Measurements from ENCODE around the gene GSG1L2. TPM values are rescaled to one million over a fixed set of nuclear protein-coding genes. Genes with fewer than 3 reads are reported as not detected.

The GSG1L2 gene
- total and polyA plus RNA-seq, 2 donors (not counting 1 experiment from before 2014, with no cell fraction given), result not detected

DNA sequence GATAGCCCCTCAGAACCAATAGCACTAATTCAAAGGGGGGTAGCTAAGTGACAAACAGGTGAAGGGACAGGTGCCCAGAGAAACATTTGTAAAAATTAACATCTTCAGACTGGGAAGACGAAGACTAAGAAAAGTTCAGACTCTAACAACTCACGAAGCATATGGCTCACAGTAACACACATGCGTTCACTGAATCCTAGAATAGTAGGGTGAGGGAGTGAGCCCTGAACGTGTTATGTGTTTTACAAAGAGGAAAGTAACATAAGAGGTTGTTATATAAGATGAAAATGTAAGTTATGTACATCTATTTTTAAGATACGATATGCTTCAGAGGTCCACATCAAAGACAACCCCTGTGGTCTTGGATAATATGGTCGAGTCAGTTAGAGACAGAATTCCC lies 15.2 kb downstream of the GSG1L2 start:
- no peak overlapping the region for H3K27ac Mint-ChIP-seq
- intact Hi-C loops (cut with micrococcal nuclease), result no loop called here
- Histone ChIP-seq H3K36me3 (replicated peaks in 1 of 2; ENCODE audit: control extremely low read depth in 1 of 2, control insufficient read depth in 1 of 2, extremely low read depth in 1 of 2, insufficient read depth in 2 of 2, low read length in 1 of 2) (no peaks in the 10 kb centered on the region), H3K4me2 (replicated peaks; ENCODE audit: low read depth, low read length, poor library complexity, severe bottlenecking) (no peak overlapping the region), H2AFZ (ENCODE audit: insufficient read depth, low read depth, low read length, poor library complexity, severe bottlenecking) (no peak overlapping the region), H3K4me3 (ENCODE audit: control extremely low read depth in 1 of 5, extremely low read depth in 1 of 5, insufficient read depth in 1 of 5, low read depth in 2 of 5, low read length in 4 of 5) (no peak overlapping the region), H4K20me1 (ENCODE audit: control insufficient read depth, insufficient read depth, low read length, poor library complexity, severe bottlenecking) (no peaks in the 10 kb centered on the region), H3K9me3 (ENCODE audit: control extremely low read depth in 1 of 3, control insufficient read depth in 2 of 3, insufficient read depth in 1 of 3, low read length in 2 of 3) (peaks cover 0 to 14% (median 0%) of the 10 kb centered on the region in 3 donors), H3K27me3 (replicated peaks in 1 of 4; ENCODE audit: control extremely low read depth in 1 of 4, control insufficient read depth in 3 of 4, insufficient read depth in 4 of 4, low read length in 3 of 4) (peaks cover 0 to 4% (median 0%) of the 10 kb centered on the region in 4 experiments), H3K27ac (ENCODE audit: low read length in 2 of 2) (no peak overlapping the region), H3K79me2 (ENCODE audit: control insufficient read depth, insufficient read depth, low read length) (no peaks in the 10 kb centered on the region), H3K4me1 (ENCODE audit: control insufficient read depth in 2 of 2, insufficient read depth in 2 of 2, low read length in 2 of 2) (no peaks in the 10 kb centered on the region), H3K9ac (ENCODE audit: low read length) (no peak overlapping the region)
- CTCF ChIA-PET, result no interaction called here
- H3K4me3 Mint-ChIP-seq, result no peak overlapping the region
- DNase-seq, result no peak
- no CpG with 5 or more reads among the region's 6 CpGs for WGBS (ENCODE audit: insufficient coverage)
- no peaks in the 10 kb centered on the region for H3K4me1 Mint-ChIP-seq
- POLR2A ChIA-PET, result no interaction called here
- peaks cover 4% of the 10 kb centered on the region for H3K27me3 Mint-ChIP-seq
- ATAC-seq (ENCODE audit: low read depth), result no peak
- TF ChIP-seq, protein P1, sequence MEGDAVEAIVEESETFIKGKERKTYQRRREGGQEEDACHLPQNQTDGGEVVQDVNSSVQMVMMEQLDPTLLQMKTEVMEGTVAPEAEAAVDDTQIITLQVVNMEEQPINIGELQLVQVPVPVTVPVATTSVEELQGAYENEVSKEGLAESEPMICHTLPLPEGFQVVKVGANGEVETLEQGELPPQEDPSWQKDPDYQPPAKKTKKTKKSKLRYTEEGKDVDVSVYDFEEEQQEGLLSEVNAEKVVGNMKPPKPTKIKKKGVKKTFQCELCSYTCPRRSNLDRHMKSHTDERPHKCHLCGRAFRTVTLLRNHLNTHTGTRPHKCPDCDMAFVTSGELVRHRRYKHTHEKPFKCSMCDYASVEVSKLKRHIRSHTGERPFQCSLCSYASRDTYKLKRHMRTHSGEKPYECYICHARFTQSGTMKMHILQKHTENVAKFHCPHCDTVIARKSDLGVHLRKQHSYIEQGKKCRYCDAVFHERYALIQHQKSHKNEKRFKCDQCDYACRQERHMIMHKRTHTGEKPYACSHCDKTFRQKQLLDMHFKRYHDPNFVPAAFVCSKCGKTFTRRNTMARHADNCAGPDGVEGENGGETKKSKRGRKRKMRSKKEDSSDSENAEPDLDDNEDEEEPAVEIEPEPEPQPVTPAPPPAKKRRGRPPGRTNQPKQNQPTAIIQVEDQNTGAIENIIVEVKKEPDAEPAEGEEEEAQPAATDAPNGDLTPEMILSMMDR (IDR thresholded peaks at IDR 0.05), result no peak
- TF ChIP-seq EZH2 (IDR thresholded peaks at IDR 0.05; ENCODE audit: borderline replicate concordance, insufficient read depth, low read depth, low read length, poor library complexity, severe bottlenecking), result no peak
- H3K9me3 Mint-ChIP-seq (ENCODE audit: insufficient read depth), result peaks cover 3% of the 10 kb centered on the region

DNA sequence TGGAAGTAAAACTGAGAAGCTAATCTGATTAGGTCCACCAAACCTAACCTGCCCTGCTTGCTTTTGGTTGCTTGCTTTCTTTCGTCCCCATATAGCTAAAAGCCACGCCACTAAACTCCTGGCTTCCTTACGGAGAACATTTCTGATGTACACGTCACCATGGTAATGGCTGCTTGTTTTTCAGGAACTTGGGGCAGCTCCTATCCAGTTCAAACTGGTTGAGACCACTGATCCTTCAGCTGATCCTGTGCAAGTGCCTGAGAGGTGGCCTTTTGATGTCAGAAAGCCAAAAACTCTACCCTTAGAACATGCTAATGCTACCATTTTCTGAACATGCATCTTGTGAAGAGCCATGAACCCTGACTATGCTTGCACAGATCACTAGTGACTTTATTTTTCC lies 16.1 kb downstream of the GSG1L2 start:
- Histone ChIP-seq H3K27me3 (replicated peaks in 1 of 4; ENCODE audit: control extremely low read depth in 1 of 4, control insufficient read depth in 3 of 4, insufficient read depth in 4 of 4, low read length in 3 of 4) (peaks cover 0 to 4% (median 0%) of the 10 kb centered on the region in 4 experiments), H3K79me2 (ENCODE audit: control insufficient read depth, insufficient read depth, low read length) (no peaks in the 10 kb centered on the region), H4K20me1 (ENCODE audit: control insufficient read depth, insufficient read depth, low read length, poor library complexity, severe bottlenecking) (no peaks in the 10 kb centered on the region), H3K36me3 (replicated peaks in 1 of 2; ENCODE audit: control extremely low read depth in 1 of 2, control insufficient read depth in 1 of 2, extremely low read depth in 1 of 2, insufficient read depth in 2 of 2, low read length in 1 of 2) (no peaks in the 10 kb centered on the region), H3K9me3 (ENCODE audit: control extremely low read depth in 1 of 3, control insufficient read depth in 2 of 3, insufficient read depth in 1 of 3, low read length in 2 of 3) (peaks cover 0 to 11% (median 0%) of the 10 kb centered on the region in 3 donors), H3K9ac (ENCODE audit: low read length) (no peak overlapping the region), H2AFZ (ENCODE audit: insufficient read depth, low read depth, low read length, poor library complexity, severe bottlenecking) (no peak overlapping the region), H3K4me2 (replicated peaks; ENCODE audit: low read depth, low read length, poor library complexity, severe bottlenecking) (no peak overlapping the region), H3K4me1 (ENCODE audit: control insufficient read depth in 2 of 2, insufficient read depth in 2 of 2, low read length in 2 of 2) (no peaks in the 10 kb centered on the region), H3K4me3 (ENCODE audit: control extremely low read depth in 1 of 5, extremely low read depth in 1 of 5, insufficient read depth in 1 of 5, low read depth in 2 of 5, low read length in 4 of 5) (no peak overlapping the region), H3K27ac (ENCODE audit: low read length in 2 of 2) (no peak overlapping the region)
- no peak overlapping the region for H3K4me3 Mint-ChIP-seq
- TF ChIP-seq, protein P1 (IDR thresholded peaks at IDR 0.05), result no peak
- TF ChIP-seq EZH2 (IDR thresholded peaks at IDR 0.05; ENCODE audit: borderline replicate concordance, insufficient read depth, low read depth, low read length, poor library complexity, severe bottlenecking), result no peak
- POLR2A ChIA-PET, result no interaction called here
- H3K9me3 Mint-ChIP-seq (ENCODE audit: insufficient read depth), result peaks cover 3% of the 10 kb centered on the region
- H3K27ac Mint-ChIP-seq, result no peak overlapping the region
- ATAC-seq (ENCODE audit: low read depth), result no peak
- no peaks in the 10 kb centered on the region for H3K4me1 Mint-ChIP-seq
- CTCF ChIA-PET, result no interaction called here
- intact Hi-C loops (cut with micrococcal nuclease), result no loop called here
- no peak for DNase-seq
- H3K27me3 Mint-ChIP-seq, result peaks cover 4% of the 10 kb centered on the region
- WGBS (ENCODE audit: insufficient coverage), result 91% methylated on average over 4 of the region's 4 CpGs
